ENCODE measurements around the gene DRAXIN. TPM values are rescaled to one million over a fixed set of nuclear protein-coding genes. Genes with fewer than 3 reads are reported as not detected.

DRAXIN gene
- total and polyA plus RNA-seq, 2 donors (not counting 3 experiments of a cell fraction or from before 2014, with no cell fraction given) = 0.44 to 3.2 TPM

DNA sequence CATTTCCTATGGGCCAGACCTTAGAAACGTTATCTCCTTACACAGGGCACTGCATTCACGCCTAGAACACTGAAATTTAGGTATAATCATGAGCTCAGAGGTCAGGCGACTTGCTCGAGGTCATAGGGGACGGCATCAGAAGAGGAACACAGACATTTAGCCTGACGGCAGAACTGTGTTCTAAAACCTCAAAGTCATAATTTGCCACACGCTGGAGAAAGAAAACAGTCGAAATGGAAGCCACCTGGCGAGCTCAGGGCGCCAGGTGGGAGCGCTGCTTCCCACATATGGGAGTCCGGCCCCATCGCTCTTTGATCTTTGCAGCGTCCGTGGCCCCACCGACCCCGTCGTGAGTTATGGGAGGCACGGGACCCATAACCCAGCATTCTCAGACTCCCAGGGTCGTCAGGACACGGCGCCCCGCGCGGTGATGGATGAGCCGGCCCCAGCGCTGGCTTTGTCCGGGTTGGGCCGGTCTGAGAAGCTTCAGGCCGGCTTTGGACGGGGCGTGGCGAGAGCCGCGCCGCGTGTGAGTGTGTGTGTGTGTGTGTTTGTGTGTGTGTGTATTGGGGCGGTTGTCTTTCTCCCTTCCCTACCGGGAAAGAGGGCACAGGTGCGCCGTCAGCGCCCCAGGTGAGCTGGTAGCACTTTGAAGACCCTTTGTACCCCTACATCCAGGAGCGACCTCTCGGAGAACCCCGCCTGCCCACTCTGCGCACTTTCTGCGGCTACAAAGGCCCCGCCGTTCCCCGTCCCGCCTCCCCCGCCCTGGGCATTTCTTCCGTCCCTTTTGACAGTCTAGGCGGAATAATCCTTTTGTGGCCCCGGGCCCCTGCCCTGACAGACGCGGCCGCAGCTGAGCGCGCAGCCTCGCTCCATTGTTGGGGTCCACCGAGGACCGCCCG is 861 bp upstream of the DRAXIN start:
- DNase-seq (ENCODE audit: low read depth, low spot score) = no peak
- dilution Hi-C loops (cut with MboI; ENCODE audit: extremely low pct_ligation_motif_present, low sequenced_read_pairs) = no loop called here
- H3K79me2 ChIP-seq (ENCODE audit: control insufficient read depth, insufficient read depth, low read length) = no peaks in the 10 kb centered on the region
- H3K36me3 ChIP-seq (ENCODE audit: control insufficient read depth in 2 of 2, extremely low read depth in 1 of 2, insufficient read depth in 2 of 2, low read length in 2 of 2) = no peaks in the 10 kb centered on the region
- POLR2A ChIA-PET = no interaction called here
- H3K4me2 ChIP-seq (ENCODE audit: insufficient read depth, low read length) = no peak overlapping the region
- CTCF ChIA-PET = interaction anchor here (1.0 to 1.6 kb wide), 5 partner anchors 8 to 45 kb away, joined by 4 to 9 read pairs (median 5); partner anchors contain the start of gene FBXO6
- H3K27ac ChIP-seq (ENCODE audit: insufficient read depth, low read depth, low read length) = no peak overlapping the region
- H2AFZ ChIP-seq (ENCODE audit: low read depth, low read length) = no peak overlapping the region
- no peak overlapping the region for H3K9ac ChIP-seq (replicated peaks; ENCODE audit: extremely low read depth, insufficient read depth, low read length)
- H3K4me1 ChIP-seq (ENCODE audit: control insufficient read depth, extremely low read depth, insufficient read depth, low read length) = peaks cover 19% of the 10 kb centered on the region
- BruUV-seq (replicated peaks) = no TSS peak
- no peaks in the 10 kb centered on the region for H3K9me3 ChIP-seq (replicated peaks; ENCODE audit: control insufficient read depth, insufficient read depth, low read length)
- FAIRE-seq = no peak
- H3K4me3 ChIP-seq (replicated peaks in 1 of 3; ENCODE audit: insufficient read depth in 1 of 3, low read depth in 1 of 3, low read length in 3 of 3) = peak overlapping the region in 1 of 3 experiments; percentile 24
- intact Hi-C loops (cut with micrococcal nuclease) = no loop called here
- peaks cover 27 to 32% of the 10 kb centered on the region in 2 experiments for H3K27me3 ChIP-seq (ENCODE audit: control insufficient read depth in 2 of 2, insufficient read depth in 2 of 2, low read length in 2 of 2)
- TF ChIP-seq MYC (IDR thresholded peaks at IDR 0.05; ENCODE audit: low read depth, low read length) (no peak), JUN (IDR thresholded peaks at IDR 0.05; ENCODE audit: borderline replicate concordance, insufficient read depth, insufficient read length, low read depth) (no peak), EZH2 (IDR thresholded peaks at IDR 0.05; ENCODE audit: borderline replicate concordance, low read depth, low read length, severe bottlenecking) (peak; percentile 91)
- no peaks in the 10 kb centered on the region for H3K9me1 ChIP-seq (replicated peaks; ENCODE audit: control insufficient read depth, extremely low read depth, insufficient read depth, low read length)
- no peaks in the 10 kb centered on the region for H4K20me1 ChIP-seq (replicated peaks; ENCODE audit: control insufficient read depth, extremely low read depth, insufficient read depth, low read length)

DNA sequence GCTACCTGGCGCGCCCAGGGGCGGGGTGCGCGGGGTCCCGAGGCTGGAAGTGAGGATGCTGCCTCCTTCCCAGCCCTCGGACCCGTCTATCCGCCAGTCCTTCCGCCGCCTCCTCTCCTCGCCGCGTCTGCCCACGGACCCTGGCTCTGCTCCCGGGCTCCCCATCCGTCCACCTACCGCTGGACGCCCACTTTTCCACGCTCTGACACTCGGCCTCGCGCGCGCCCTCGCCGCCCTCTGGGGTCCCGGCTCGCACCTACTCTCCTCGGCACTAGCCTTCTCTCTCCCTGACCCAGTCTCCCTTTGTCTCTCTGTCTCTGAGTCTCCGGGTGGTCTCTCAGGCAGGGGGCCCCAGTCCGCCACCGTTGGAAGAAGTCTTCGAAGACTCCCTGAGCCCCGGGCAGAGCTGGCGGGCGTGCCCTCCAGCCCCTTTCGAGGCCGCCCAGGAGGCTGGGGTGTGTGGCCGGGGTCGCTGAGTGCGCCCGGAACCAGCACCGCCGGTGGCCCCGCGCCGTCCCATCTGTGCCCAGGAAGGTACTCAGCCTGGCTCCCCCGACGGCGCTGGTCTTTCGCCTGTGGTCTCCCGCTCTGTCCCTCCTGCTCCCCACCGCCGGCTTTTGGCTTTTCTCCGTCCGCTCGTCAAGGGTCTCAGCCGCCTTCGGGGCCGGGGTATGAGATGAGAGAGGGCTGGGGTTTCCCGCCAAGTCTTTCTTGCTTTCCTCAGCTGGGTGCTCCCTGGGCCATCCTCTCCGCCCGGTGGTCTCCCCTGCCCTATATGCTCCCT is 610 bp downstream of the DRAXIN start:
- no peaks in the 10 kb centered on the region for H3K9me3 ChIP-seq (replicated peaks; ENCODE audit: control insufficient read depth, insufficient read depth, low read length)
- no peak overlapping the region for H3K4me2 ChIP-seq (ENCODE audit: insufficient read depth, low read length)
- TF ChIP-seq POLR2AphosphoS5 (IDR thresholded peaks at IDR 0.05; ENCODE audit: insufficient read depth, low read depth, low read length) (no peak), EZH2 (IDR thresholded peaks at IDR 0.05; ENCODE audit: borderline replicate concordance, low read depth, low read length, severe bottlenecking) (peak; percentile 90)
- H3K27me3 ChIP-seq (ENCODE audit: control insufficient read depth in 2 of 2, insufficient read depth in 2 of 2, low read length in 2 of 2) = peaks cover 25 to 32% of the 10 kb centered on the region in 2 experiments
- H3K79me2 ChIP-seq (ENCODE audit: control insufficient read depth, insufficient read depth, low read length) = no peaks in the 10 kb centered on the region
- intact Hi-C loops (cut with micrococcal nuclease) = no loop called here
- BruUV-seq (replicated peaks) = no TSS peak
- H3K36me3 ChIP-seq (ENCODE audit: control insufficient read depth in 2 of 2, extremely low read depth in 1 of 2, insufficient read depth in 2 of 2, low read length in 2 of 2) = no peaks in the 10 kb centered on the region
- ChIA-PET POLR2A (no interaction called here), CTCF (interaction anchor here (1.6 to 3.0 kb wide), 3 partner anchors 10 to 42 kb away, joined by 4 to 10 read pairs (median 5); no protein-coding TSS in a partner anchor)
- H3K9me1 ChIP-seq (replicated peaks; ENCODE audit: control insufficient read depth, extremely low read depth, insufficient read depth, low read length) = no peaks in the 10 kb centered on the region
- H2AFZ ChIP-seq (ENCODE audit: low read depth, low read length) = no peak overlapping the region
- dilution Hi-C loops (cut with MboI; ENCODE audit: extremely low pct_ligation_motif_present, low sequenced_read_pairs) = no loop called here
- no peak overlapping the region for H3K4me3 ChIP-seq (replicated peaks in 1 of 3; ENCODE audit: insufficient read depth in 1 of 3, low read depth in 1 of 3, low read length in 3 of 3)
- no peaks in the 10 kb centered on the region for H4K20me1 ChIP-seq (replicated peaks; ENCODE audit: control insufficient read depth, extremely low read depth, insufficient read depth, low read length)
- DNase-seq (ENCODE audit: low read depth, low spot score) (no peak), FAIRE-seq (no peak)
- no peak overlapping the region for H3K9ac ChIP-seq (replicated peaks; ENCODE audit: extremely low read depth, insufficient read depth, low read length)
- no peak overlapping the region for H3K27ac ChIP-seq (ENCODE audit: insufficient read depth, low read depth, low read length)
- H3K4me1 ChIP-seq (ENCODE audit: control insufficient read depth, extremely low read depth, insufficient read depth, low read length) = peaks cover 19% of the 10 kb centered on the region
